AG08396 (cell line): Measurements from ENCODE around the gene MYO18A.
"Not testable (repeated sequence)": the region's sequence is repeated elsewhere in the genome, so short reads cannot be mapped to it uniquely, and the experiment has no call there.

Experiments used
- DNase-seq: peaks from one replicate; pipeline ENCODE4 v3.0.0; 2012; ENCODE audit warnings: low spot score, mixed read lengths

Gene MYO18A

GRCh38 chr17:29196769-29197515, 16.7 kb upstream of the MYO18A start:
- no peak for DNase-seq

GRCh38 chr17:29195465-29196081, 15.4 kb upstream of the MYO18A start:
- DNase-seq: no peak

GRCh38 chr17:29194669-29195068, 14.5 kb upstream of the MYO18A start:
- no peak for DNase-seq

- DNase-seq: no peak
Measured at GRCh38 chr17:29193146-29193545, 12.9 kb upstream of the MYO18A start.

GRCh38 chr17:29190592-29191207, 10.5 kb upstream of the MYO18A start:
- DNase-seq: no peak

- DNase-seq: no peak
Measured at GRCh38 chr17:29190039-29190438, 9.8 kb upstream of the MYO18A start.

GRCh38 chr17:29189355-29189754, 9.2 kb upstream of the MYO18A start:
- DNase-seq: no peak

GRCh38 chr17:29181226-29181625, 1.0 kb upstream of the MYO18A start:
- DNase-seq: no peak

- peak; percentile 16 for DNase-seq
Measured at GRCh38 chr17:29180788-29181160, 576 bp upstream of the MYO18A start.

GRCh38 chr17:29179232-29180033, 765 bp downstream of the MYO18A start:
- peak; percentile 51 for DNase-seq

GRCh38 chr17:29178750-29179231, 1.4 kb downstream of the MYO18A start:
- peak; percentile 33 for DNase-seq

GRCh38 chr17:29177871-29178749, 2.1 kb downstream of the MYO18A start:
- no peak for DNase-seq

GRCh38 chr17:29177541-29177870, 2.7 kb downstream of the MYO18A start:
- no peak for DNase-seq

GRCh38 chr17:29176558-29177351, 3.4 kb downstream of the MYO18A start:
- peak; percentile 76 for DNase-seq

- no peak for DNase-seq
Measured at GRCh38 chr17:29175349-29175748, 4.8 kb downstream of the MYO18A start.

GRCh38 chr17:29172589-29172988, 7.6 kb downstream of the MYO18A start:
- no peak for DNase-seq

- DNase-seq: no peak
Measured at GRCh38 chr17:29170682-29171081, 9.5 kb downstream of the MYO18A start.

- DNase-seq: no peak
Measured at GRCh38 chr17:29169806-29170591, 10.2 kb downstream of the MYO18A start.

GRCh38 chr17:29168759-29169126, 11.5 kb downstream of the MYO18A start:
- DNase-seq: not testable (repeated sequence)
